Activated naive CD4-positive, alpha-beta T cell (primary cell): ENCODE data around the gene KLHL25.
A peak's percentile ranks its signal among the peaks of the same experiment; 100 is the strongest.
"Not testable (repeated sequence)": the region's sequence is repeated elsewhere in the genome, so short reads cannot be mapped to it uniquely, and the experiment has no call there.

Experiments
- DNase-seq, 4 experiments: peaks; one replicate each; lab custom pipeline; 2025; lab: John Stamatoyannopoulos, UW

KLHL25 gene

DNA sequence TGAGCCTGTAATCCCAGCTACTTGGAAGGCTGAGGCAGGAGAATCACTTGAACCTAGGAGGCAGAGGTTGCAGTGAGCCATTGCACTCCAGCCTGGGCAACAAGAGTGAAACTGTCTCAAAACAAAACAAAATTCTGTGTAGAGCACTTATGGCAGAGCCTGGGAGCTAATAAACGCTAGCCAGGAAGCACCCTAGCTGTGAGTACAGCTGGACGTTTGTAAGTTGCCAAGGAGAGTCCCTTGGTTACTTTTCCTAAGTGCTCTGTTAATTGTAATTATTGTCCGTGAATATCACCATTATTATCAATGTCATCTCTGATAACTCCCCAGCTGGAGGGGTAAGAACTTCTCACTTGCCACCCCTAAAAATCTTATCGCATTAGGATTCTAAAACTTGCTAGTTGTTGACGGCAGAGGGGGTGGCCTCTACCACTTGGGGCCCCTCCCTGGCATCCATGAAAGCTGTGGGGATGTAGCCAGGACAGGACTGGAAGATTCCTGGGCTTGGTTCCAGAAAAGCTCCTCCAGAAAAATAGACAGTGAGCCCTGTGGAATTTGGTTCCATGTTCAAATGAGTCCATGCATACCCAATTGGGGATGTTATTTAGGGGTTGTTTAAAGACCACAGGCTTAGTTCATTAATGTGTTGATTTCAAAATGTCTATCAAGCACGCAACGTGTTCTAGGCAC lies 9.9 kb upstream of the KLHL25 start:
- no peak for DNase-seq

- not testable (repeated sequence) for DNase-seq
Measured at GRCh38 chr15:85802617-85803016, 7.9 kb upstream of the KLHL25 start.

- DNase-seq = no peak
Measured at GRCh38 chr15:85800478-85801123, 5.9 kb upstream of the KLHL25 start.

GRCh38 chr15:85796371-85796770 lies 1.6 kb upstream of the KLHL25 start:
- DNase-seq = not testable (repeated sequence)

DNA sequence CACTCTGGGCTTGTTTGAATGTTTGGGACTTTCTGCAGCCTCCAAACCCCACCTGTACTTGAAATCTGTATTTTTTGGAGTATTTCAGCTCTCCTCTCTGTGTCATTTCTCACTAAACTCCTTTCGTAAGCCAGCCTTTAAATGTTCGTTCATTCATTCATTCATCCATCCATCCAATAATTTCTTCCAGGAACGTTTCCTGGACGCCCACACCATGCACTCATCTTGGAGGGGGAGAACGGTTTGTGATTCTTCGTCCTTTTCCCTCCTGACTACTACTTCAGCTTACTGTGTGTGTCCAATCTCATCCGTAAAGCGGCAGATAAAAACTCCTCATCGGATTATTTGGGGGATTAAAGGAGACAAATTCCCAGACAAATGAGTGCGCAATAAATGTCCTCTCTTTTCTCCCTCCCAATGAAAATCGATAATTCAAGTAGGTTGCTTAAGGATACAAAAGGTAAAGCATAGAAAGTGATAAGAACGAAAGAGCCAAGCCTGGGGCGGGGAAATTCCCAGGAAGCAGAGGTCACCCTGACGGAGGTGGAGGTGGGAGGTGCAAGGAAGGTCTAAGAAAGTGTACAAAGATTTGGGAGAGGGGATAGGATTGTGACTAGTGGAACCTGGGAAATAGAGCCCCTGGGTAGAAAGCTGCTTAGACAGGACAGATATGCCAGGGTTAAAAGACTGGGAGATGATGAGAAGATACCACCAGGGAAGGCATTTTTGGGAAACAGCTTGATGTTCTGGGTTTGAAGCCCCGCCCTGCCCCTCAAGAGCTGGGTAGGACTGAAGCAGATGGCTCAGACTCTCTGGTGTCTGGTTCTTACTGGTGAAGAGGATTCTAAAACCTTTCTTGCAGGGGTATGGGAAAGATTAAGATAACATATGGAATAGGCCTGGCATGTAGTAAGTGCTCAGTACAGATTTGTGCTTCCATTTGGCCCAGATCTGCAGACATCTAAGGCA lies 896 bp upstream of the KLHL25 start:
- DNase-seq = no peak

- peak in 2 of 4 experiments; percentile 9 to 35 for DNase-seq
Measured at GRCh38 chr15:85793641-85794597, 806 bp downstream of the KLHL25 start.

DNA sequence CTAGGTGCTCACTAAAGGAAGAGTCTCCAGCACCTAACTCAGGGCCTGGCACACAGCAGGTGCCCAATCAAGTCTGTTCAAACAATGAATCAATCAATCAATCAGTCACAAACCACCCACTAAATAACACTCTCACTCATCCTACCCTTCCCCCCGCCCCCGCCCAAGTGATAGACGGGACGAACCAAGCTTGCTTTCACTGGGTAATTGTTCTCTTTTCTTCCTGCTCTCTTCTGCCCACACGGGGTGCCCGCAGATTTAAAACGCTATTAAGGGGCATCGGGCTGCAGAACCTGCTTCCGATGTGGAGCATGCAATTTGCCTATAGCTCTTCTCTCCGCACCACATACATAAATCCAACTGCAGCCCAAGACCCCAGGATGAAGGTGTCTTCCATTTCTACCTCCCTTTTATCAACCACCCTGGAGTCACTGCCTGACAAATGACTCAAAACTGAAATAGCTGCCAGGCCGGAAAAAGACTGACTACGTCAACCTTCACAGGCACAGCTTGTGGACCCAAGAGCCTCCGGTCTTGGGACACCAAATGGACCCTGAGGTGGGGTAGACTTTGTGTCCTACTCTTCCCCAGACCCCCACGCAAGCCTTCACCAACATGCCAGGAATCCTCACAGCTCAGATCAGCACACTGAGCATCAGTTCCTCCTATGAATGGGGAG lies 1.7 kb downstream of the KLHL25 start:
- DNase-seq = peak in 1 of 4 experiments; percentile 7

DNA sequence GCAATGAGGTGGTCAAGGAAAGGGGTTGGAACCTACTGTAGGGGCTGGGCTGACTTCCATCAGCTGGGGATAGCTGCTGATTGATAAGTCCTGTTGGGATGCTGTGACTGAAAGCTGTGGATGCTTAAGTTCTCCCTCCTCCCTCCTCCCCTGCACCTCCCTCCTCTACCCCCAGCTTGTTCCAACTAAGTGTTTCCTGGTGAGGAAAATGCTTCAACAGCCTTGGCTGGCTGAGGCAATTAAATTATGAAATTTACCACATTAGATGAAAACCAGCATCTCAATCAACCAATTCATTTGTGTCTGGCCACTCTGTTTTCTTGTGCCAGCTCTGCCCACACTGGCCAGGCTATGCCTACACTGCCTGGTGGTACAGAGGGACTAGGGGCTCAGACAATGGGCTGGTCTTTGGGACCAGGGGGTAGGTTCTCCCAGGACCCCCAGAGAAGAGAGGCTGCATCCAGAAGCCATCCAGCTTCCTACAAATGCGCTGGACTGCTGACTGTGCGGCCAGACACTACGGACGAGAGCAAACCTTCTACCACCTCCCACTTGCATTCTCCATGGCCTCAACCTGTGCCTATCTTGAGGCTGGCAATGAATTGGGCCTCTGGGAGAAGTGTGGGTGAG lies 2.5 kb downstream of the KLHL25 start:
- DNase-seq = no peak

GRCh38 chr15:85789496-85789875 lies 5.2 kb downstream of the KLHL25 start:
- DNase-seq = no peak

- DNase-seq = no peak
Measured at GRCh38 chr15:85788771-85789495, 5.8 kb downstream of the KLHL25 start.

DNA sequence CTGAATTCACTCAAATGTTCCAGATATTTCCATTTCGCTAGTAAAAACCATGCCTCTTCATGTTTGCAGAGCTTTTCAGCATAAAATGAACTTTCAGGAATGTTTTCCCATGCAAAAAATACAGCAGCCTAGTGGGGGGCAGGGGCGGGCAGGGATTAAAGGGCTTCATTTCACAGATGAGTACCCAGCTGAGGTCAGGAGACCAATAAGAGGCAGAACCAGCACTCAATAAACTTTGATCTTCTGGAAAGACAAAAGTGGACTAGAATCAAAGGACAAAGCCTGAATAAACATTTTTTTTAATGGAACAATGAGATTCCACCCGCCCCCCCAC lies 8.0 kb downstream of the KLHL25 start:
- DNase-seq = no peak

GRCh38 chr15:85785887-85786780 lies 8.6 kb downstream of the KLHL25 start:
- no peak for DNase-seq

- no peak for DNase-seq
Measured at GRCh38 chr15:85782064-85782463, 12.7 kb downstream of the KLHL25 start.

GRCh38 chr15:85781099-85781498 lies 13.6 kb downstream of the KLHL25 start:
- no peak for DNase-seq

- no peak for DNase-seq
Measured at GRCh38 chr15:85780225-85780985, 14.3 kb downstream of the KLHL25 start.

- DNase-seq = no peak
Measured at GRCh38 chr15:85779249-85779648, 15.5 kb downstream of the KLHL25 start.

DNA sequence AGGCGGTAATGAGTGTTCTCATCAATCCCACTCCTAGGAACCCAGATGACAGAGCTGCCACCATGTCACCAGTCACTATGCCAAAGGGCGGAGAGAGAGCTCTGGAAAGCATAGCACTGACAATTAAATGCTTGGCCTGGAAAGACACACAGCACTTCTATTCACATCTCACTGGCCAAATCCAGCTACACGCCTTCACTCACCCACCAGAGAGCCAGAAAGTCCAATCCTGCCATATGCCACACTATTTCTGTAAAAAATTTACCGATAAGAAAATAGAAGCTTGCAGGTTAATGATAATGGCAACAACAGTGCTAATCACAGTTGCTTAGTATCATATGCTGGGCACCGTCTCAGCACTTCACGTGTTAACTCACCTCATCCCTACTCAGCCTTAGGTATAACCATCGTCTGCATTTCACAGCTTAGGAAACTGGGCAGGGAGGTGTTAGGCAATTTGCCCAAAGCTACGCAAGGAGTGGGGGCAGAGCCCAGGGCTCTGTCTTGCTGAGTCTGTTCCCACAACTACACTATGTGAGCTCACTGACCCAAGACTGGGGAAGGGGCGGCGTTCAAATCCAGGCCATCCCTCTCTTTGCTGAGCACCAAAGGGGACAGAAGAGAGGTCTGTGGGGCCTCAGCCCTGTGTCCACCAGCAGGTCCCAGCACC lies 16.5 kb downstream of the KLHL25 start:
- no peak for DNase-seq
